Femur (tissue), 1 donor: ENCODE results near the gene ANKRD40.
"Not testable (repeated sequence)": the region's sequence is repeated elsewhere in the genome, so short reads cannot be mapped to it uniquely, and the experiment has no call there.

Experiments
- DNase-seq: peaks from one replicate; pipeline ENCODE4 v3.0.0-alpha.2; 2017

Gene ANKRD40

GRCh38 chr17:50710650-50711049 lies 2.9 kb upstream of the ANKRD40 start:
- no peak for DNase-seq

DNA sequence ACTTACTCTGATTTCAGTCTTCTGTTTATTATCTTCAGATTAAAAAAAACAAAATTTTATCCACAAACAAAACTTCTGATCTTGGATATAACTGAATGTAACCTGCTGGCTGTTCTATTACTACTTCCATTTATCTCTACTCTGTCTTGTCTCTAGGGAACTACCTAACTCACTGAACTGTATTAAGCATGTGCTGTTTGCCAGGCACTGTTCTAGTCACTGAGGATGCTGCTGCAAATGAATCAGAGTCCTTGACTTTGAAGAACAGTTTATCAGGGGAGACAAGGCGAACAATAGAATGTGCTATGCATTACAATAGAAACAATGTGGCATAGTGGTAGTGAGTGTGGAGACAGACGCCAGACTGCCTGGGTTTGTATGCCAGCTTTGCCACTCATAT lies 2.3 kb upstream of the ANKRD40 start:
- DNase-seq, result no peak

- DNase-seq, result not testable (repeated sequence)
These were observed 1.3 kb upstream of the ANKRD40 start for GRCh38 chr17:50709053-50709452.

DNA sequence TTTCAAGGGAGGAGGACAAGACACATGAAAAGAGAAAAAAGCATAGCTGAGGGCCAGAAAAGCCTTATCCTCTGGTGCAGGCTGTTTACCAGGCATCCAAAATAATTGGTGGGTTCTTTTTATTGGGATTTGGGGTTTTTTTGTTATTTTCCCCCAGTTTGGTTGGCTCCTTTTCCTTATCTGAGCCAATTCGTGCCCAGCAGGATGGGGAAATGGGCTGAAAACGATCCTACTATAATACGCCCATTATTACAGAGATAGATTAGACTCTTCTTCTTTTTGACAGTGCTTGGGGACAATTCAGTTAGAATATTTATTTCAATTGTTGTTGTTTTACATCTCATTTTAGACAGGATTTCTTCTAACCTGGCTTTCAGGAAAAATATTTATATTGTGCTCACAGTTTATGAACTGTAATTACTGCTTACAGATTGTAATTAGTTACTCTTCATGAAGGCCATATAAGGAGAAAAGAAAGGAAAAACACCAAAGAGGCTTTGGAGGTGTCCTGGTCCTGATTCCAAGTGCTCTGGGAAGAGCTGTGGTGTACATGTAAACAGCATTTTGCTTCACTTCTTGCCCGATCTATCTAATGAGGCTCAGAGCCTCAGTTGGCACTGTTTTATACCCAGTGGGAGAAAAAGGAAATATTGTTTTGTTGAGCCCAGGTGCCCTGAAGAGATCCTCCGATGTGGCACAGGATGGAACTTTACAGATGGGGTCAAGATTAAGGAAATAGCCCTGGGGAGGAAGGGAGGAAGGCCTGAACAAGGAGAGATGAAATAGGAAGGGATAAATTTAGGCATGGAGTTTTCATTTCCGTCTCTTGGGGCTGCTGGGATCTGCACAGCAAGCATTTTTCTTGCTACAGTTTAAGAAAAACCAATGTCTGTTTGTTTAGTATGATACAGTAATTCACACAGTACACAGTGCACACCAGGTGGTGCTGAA lies 611 bp upstream of the ANKRD40 start:
- DNase-seq, result peak; percentile 44

- no peak for DNase-seq
These were observed 4.6 kb downstream of the ANKRD40 start for GRCh38 chr17:50703162-50703561.

- no peak for DNase-seq
These were observed 8.3 kb downstream of the ANKRD40 start for GRCh38 chr17:50699410-50699809.

GRCh38 chr17:50697663-50698272 lies 9.9 kb downstream of the ANKRD40 start:
- no peak for DNase-seq

DNA sequence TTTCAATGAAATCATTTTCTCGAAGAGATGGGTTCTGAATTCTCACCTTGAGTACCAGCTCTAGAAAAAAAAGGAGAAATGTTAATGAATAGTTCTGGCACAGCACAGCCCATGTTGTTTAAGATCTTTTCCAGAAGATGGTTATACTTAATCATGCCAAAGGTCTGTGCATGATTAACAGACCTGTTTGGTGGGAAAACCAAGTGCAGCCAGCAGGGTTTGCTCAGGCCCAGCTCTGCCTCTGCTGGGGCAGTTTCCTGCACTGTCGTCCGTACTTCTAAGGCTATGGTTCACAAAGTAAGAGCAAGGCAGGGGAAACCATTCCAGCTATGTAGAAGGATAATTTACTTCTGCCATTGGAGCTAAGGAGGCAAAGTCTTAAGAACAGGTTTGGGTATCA lies 10.7 kb downstream of the ANKRD40 start:
- DNase-seq, result no peak

DNA sequence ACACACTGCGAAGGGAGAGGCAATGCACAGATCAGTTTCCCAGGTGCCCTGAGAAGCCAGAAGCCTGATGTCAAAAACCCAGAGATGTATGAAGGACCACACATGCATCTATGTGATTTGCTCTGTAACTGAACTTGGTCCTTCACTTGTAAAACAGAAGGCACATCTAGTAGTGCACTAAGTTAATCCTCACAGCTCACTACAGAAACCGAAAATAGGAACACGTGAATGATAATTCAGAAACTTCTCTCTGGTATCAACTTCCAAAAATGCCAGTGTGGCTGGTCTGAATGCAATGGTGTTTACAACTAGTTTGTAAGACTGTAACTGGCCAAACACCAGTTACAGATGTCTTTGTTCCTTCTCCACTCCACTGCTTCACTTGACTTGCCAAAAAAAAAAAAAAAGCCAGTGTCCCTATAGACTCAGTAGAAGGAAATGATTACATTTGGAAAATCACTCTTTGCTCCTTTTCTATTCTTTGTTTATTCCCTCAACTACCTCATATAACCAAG lies 11.3 kb downstream of the ANKRD40 start:
- DNase-seq, result no peak

DNA sequence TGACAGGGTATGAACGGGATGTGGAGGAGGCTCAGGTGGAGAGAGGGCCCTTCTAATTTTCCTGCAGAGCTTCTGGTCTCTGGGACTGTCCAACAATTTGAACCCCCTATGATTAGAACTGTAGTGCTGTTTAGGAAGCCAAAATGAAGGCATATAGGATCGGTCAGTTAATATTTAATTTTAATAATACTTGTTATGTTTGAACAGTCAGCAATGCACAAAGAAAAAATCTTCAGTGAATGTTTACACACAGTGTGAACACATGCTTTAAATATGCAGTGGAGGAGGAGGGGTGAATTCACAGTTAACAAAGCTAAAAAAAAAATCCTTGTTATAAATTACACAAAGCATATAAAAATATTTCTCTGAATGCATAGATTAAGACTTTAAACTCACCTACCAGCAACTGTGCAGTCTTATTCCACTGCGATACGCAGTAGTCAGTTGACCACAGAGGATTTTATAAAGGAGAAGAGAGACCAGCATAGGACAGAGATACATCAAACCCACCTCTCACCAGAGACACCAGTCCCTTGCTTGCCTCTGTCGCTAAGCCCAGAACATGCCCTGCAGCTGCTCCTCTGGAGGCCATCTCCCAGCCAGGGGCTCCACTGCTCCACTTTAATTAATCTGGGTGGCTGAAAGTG lies 14.6 kb downstream of the ANKRD40 start:
- no peak for DNase-seq

GRCh38 chr17:50692448-50693035 lies 15.2 kb downstream of the ANKRD40 start:
- DNase-seq, result no peak

GRCh38 chr17:50691550-50692447 lies 15.9 kb downstream of the ANKRD40 start:
- DNase-seq, result no peak

GRCh38 chr17:50690887-50691549 lies 16.7 kb downstream of the ANKRD40 start:
- no peak for DNase-seq

- no peak for DNase-seq
These were observed 17.5 kb downstream of the ANKRD40 start for GRCh38 chr17:50689956-50690886.

GRCh38 chr17:50689251-50689650 lies 18.5 kb downstream of the ANKRD40 start:
- DNase-seq, result no peak

GRCh38 chr17:50688245-50688644 lies 19.5 kb downstream of the ANKRD40 start:
- DNase-seq, result no peak

DNA sequence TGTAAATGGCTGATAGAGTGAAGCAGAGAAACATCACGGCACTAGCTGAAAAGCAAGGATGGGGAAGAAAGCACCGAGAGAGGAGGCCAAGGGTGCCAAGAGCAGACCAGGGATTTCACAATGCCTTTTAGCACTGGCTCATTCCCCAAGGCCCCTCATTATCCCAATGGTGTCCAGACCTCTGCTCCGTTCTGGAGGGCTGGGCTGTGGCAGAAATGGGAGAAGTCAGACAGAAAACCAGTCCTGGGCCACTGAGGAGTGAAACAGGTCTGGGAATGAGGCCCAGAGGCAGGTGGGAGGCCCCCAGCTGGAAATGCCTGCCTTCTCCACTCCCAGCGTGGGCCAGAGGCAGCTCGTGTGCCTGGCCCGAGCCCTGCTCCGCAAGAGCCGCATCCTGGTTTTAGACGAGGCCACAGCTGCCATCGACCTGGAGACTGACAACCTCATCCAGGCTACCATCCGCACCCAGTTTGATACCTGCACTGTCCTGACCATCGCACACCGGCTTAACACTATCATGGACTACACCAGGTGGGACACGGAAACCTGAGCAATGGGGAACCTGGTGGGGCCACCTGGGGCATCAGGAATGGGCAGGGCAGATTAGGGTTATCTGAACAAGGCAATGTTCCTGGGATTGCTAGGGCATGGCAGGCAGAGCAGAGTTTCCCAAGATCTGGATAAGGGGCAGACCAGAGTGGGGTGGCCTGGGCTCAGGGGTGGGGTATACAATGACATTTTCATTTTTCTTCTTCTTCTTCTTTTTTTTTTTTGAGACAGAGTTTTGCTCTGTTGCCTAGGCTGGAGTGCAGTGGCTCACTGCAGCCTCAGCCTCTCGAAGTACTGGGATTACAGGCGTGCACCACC lies 20.3 kb downstream of the ANKRD40 start:
- no peak for DNase-seq

DNA sequence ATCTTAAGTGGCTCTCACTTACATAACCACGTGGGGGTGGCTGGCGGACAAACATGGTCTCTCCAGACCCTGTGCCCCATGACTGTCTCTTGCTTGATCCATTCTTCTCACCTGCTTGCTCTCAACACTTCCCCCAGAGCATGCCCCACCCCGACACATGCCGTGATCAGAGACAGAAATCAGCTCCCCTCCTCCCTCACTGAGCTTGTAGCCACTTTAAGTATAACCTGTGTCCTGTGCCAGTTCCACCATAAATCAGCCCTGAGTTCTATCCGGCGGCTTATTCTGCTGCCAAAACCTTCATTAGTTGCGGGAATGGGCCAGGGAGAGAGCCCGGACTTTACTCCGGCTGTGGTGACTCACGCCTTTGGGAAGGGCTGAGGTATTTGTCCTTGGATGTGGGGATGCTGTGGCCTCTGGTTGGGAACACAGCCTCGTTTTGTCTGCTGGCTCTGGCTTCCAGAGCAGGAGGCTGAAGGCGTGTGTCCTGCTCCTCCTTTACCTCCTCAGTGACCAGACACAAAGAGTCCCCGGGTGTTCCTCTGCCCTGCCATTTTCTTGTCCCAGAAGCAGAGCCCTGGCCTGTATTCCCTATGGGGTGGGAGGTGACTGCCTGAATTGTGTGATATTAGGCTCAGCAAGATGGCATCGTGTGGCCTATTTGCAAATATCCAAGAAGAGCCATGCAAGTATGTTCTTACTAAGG lies 21.1 kb downstream of the ANKRD40 start:
- peak; percentile 83 for DNase-seq
